ENCODE data around the gene ELAVL4.

ELAVL4 gene

GRCh38 chr1:50140182-50140447, 31.4 kb downstream of the ELAVL4 start:
- no peak overlapping the region for H2BK12ac ChIP-seq (ENCODE audit: low read length in 2 of 2)
- no peak overlapping the region for H3K18ac ChIP-seq (ENCODE audit: low read depth in 1 of 2, low read length in 2 of 2)
- H3K79me1 ChIP-seq (replicated peaks; ENCODE audit: low read length, poor library complexity, severe bottlenecking), result no peaks in the 10 kb centered on the region
- H2BK5ac ChIP-seq (ENCODE audit: low read depth, low read length, poor library complexity, severe bottlenecking), result no peak overlapping the region
- no peaks in the 10 kb centered on the region for H3K4me1 ChIP-seq (ENCODE audit: control insufficient read depth, insufficient read depth, low read depth, low read length)
- H3K4ac ChIP-seq (ENCODE audit: low read depth in 1 of 2, low read length in 2 of 2), result no peak overlapping the region
- H3K36me3 ChIP-seq (ENCODE audit: control insufficient read depth in 1 of 2, insufficient read depth in 2 of 2, low read depth in 1 of 2, low read length in 2 of 2), result no peaks in the 10 kb centered on the region
- H3K27me3 ChIP-seq (ENCODE audit: control insufficient read depth in 1 of 2, insufficient read depth in 1 of 2, low read length in 2 of 2), result no peaks in the 10 kb centered on the region
- H3K9me3 ChIP-seq (ENCODE audit: control insufficient read depth, low read length), result no peaks in the 10 kb centered on the region
- H4K8ac ChIP-seq (ENCODE audit: low read length), result no peak overlapping the region
- H2AK5ac ChIP-seq (ENCODE audit: low read length, severe bottlenecking), result no peak overlapping the region
- no peak overlapping the region for H2BK15ac ChIP-seq (ENCODE audit: low read depth, poor library complexity, severe bottlenecking)
- H4K91ac ChIP-seq (ENCODE audit: low read length), result no peak overlapping the region
- no peak overlapping the region for H3K4me2 ChIP-seq (ENCODE audit: low read length, poor library complexity, severe bottlenecking)
- DNase-seq, result no peak
- no peak overlapping the region for H3K27ac ChIP-seq (ENCODE audit: low read length, poor library complexity, severe bottlenecking)
- H2BK120ac ChIP-seq (ENCODE audit: low read depth, low read length), result no peak overlapping the region
- H3K9ac ChIP-seq (ENCODE audit: low read length), result no peak overlapping the region
- WGBS, result 67% methylated on average over 1 of the region's 1 CpG
- H3K14ac ChIP-seq (ENCODE audit: low read length in 2 of 2), result no peak overlapping the region
- H2AFZ ChIP-seq (ENCODE audit: low read depth, low read length), result no peak overlapping the region
- H3K4me3 ChIP-seq (ENCODE audit: insufficient read depth in 1 of 2, low read depth in 1 of 2, low read length in 2 of 2), result no peak overlapping the region
- no peak overlapping the region for H3K23ac ChIP-seq (ENCODE audit: low read length in 2 of 2)

- H3K4me3 ChIP-seq (ENCODE audit: insufficient read depth in 1 of 2, low read depth in 1 of 2, low read length in 2 of 2), result no peak overlapping the region
- no peak overlapping the region for H2AFZ ChIP-seq (ENCODE audit: low read depth, low read length)
- no peak overlapping the region for H4K8ac ChIP-seq (ENCODE audit: low read length)
- no peaks in the 10 kb centered on the region for H3K9me3 ChIP-seq (ENCODE audit: control insufficient read depth, low read length)
- H2BK5ac ChIP-seq (ENCODE audit: low read depth, low read length, poor library complexity, severe bottlenecking), result no peak overlapping the region
- no peak overlapping the region for H3K18ac ChIP-seq (ENCODE audit: low read depth in 1 of 2, low read length in 2 of 2)
- no peak overlapping the region for H3K4me2 ChIP-seq (ENCODE audit: low read length, poor library complexity, severe bottlenecking)
- no peak overlapping the region for H3K14ac ChIP-seq (ENCODE audit: low read length in 2 of 2)
- H3K4ac ChIP-seq (ENCODE audit: low read depth in 1 of 2, low read length in 2 of 2), result no peak overlapping the region
- WGBS, result 45% methylated on average over 3 of the region's 4 CpGs
- H2BK12ac ChIP-seq (ENCODE audit: low read length in 2 of 2), result no peak overlapping the region
- H4K91ac ChIP-seq (ENCODE audit: low read length), result no peak overlapping the region
- no peak overlapping the region for H3K9ac ChIP-seq (ENCODE audit: low read length)
- H3K27me3 ChIP-seq (ENCODE audit: control insufficient read depth in 1 of 2, insufficient read depth in 1 of 2, low read length in 2 of 2), result peaks cover 0 to 6% of the 10 kb centered on the region in 2 experiments
- H3K36me3 ChIP-seq (ENCODE audit: control insufficient read depth in 1 of 2, insufficient read depth in 2 of 2, low read depth in 1 of 2, low read length in 2 of 2), result no peaks in the 10 kb centered on the region
- H2BK15ac ChIP-seq (ENCODE audit: low read depth, poor library complexity, severe bottlenecking), result no peak overlapping the region
- H3K79me1 ChIP-seq (replicated peaks; ENCODE audit: low read length, poor library complexity, severe bottlenecking), result no peaks in the 10 kb centered on the region
- H2AK5ac ChIP-seq (ENCODE audit: low read length, severe bottlenecking), result no peak overlapping the region
- DNase-seq, result no peak
- no peak overlapping the region for H2BK120ac ChIP-seq (ENCODE audit: low read depth, low read length)
- no peaks in the 10 kb centered on the region for H3K4me1 ChIP-seq (ENCODE audit: control insufficient read depth, insufficient read depth, low read depth, low read length)
- no peak overlapping the region for H3K27ac ChIP-seq (ENCODE audit: low read length, poor library complexity, severe bottlenecking)
- H3K23ac ChIP-seq (ENCODE audit: low read length in 2 of 2), result no peak overlapping the region
Measured at GRCh38 chr1:50147191-50147850, 38.6 kb downstream of the ELAVL4 start.

GRCh38 chr1:50148142-50148923, 39.6 kb downstream of the ELAVL4 start:
- Histone ChIP-seq H3K23ac (ENCODE audit: low read length in 2 of 2) (no peak overlapping the region), H2AFZ (ENCODE audit: low read depth, low read length) (no peak overlapping the region), H4K8ac (ENCODE audit: low read length) (no peak overlapping the region), H2BK5ac (ENCODE audit: low read depth, low read length, poor library complexity, severe bottlenecking) (no peak overlapping the region), H3K4me3 (ENCODE audit: insufficient read depth in 1 of 2, low read depth in 1 of 2, low read length in 2 of 2) (no peak overlapping the region), H3K9ac (ENCODE audit: low read length) (no peak overlapping the region), H4K91ac (ENCODE audit: low read length) (no peak overlapping the region), H3K4me2 (ENCODE audit: low read length, poor library complexity, severe bottlenecking) (no peak overlapping the region), H3K4ac (ENCODE audit: low read depth in 1 of 2, low read length in 2 of 2) (no peak overlapping the region), H3K14ac (ENCODE audit: low read length in 2 of 2) (no peak overlapping the region), H3K36me3 (ENCODE audit: control insufficient read depth in 1 of 2, insufficient read depth in 2 of 2, low read depth in 1 of 2, low read length in 2 of 2) (no peaks in the 10 kb centered on the region), H3K9me3 (ENCODE audit: control insufficient read depth, low read length) (no peaks in the 10 kb centered on the region), H3K18ac (ENCODE audit: low read depth in 1 of 2, low read length in 2 of 2) (no peak overlapping the region), H3K27me3 (ENCODE audit: control insufficient read depth in 1 of 2, insufficient read depth in 1 of 2, low read length in 2 of 2) (peaks cover 0 to 14% of the 10 kb centered on the region in 2 experiments), H3K4me1 (ENCODE audit: control insufficient read depth, insufficient read depth, low read depth, low read length) (no peaks in the 10 kb centered on the region), H3K79me1 (replicated peaks; ENCODE audit: low read length, poor library complexity, severe bottlenecking) (no peaks in the 10 kb centered on the region), H3K27ac (ENCODE audit: low read length, poor library complexity, severe bottlenecking) (no peak overlapping the region), H2BK15ac (ENCODE audit: low read depth, poor library complexity, severe bottlenecking) (no peak overlapping the region), H2AK5ac (ENCODE audit: low read length, severe bottlenecking) (no peak overlapping the region), H2BK120ac (ENCODE audit: low read depth, low read length) (no peak overlapping the region), H2BK12ac (ENCODE audit: low read length in 2 of 2) (no peak overlapping the region)
- WGBS, result 77% methylated on average over 1 of the region's 1 CpG
- no peak for DNase-seq

- Histone ChIP-seq H3K23ac (ENCODE audit: low read length in 2 of 2) (no peak overlapping the region), H3K9me3 (ENCODE audit: control insufficient read depth, low read length) (peaks cover 4% of the 10 kb centered on the region)
Measured at GRCh38 chr1:50152236-50152635, 43.5 kb downstream of the ELAVL4 start.

More at GRCh38 chr1:50152236-50152635, 43.5 kb downstream of the ELAVL4 start:
- no peak for DNase-seq
- 90% methylated on average over 2 of the region's 3 CpGs for WGBS
- no peak overlapping the region for H2AK5ac ChIP-seq (ENCODE audit: low read length, severe bottlenecking)
- H2BK15ac ChIP-seq (ENCODE audit: low read depth, poor library complexity, severe bottlenecking), result no peak overlapping the region
- no peaks in the 10 kb centered on the region for H3K36me3 ChIP-seq (ENCODE audit: control insufficient read depth in 1 of 2, insufficient read depth in 2 of 2, low read depth in 1 of 2, low read length in 2 of 2)
- H3K18ac ChIP-seq (ENCODE audit: low read depth in 1 of 2, low read length in 2 of 2), result no peak overlapping the region
- H3K27me3 ChIP-seq (ENCODE audit: control insufficient read depth in 1 of 2, insufficient read depth in 1 of 2, low read length in 2 of 2), result peaks cover 0 to 12% of the 10 kb centered on the region in 2 experiments
- H3K4me1 ChIP-seq (ENCODE audit: control insufficient read depth, insufficient read depth, low read depth, low read length), result no peaks in the 10 kb centered on the region
- H3K27ac ChIP-seq (ENCODE audit: low read length, poor library complexity, severe bottlenecking), result no peak overlapping the region
- H2AFZ ChIP-seq (ENCODE audit: low read depth, low read length), result no peak overlapping the region
- no peak overlapping the region for H3K4me2 ChIP-seq (ENCODE audit: low read length, poor library complexity, severe bottlenecking)
- H2BK5ac ChIP-seq (ENCODE audit: low read depth, low read length, poor library complexity, severe bottlenecking), result no peak overlapping the region
- H2BK12ac ChIP-seq (ENCODE audit: low read length in 2 of 2), result no peak overlapping the region
- no peak overlapping the region for H3K4ac ChIP-seq (ENCODE audit: low read depth in 1 of 2, low read length in 2 of 2)
- H4K8ac ChIP-seq (ENCODE audit: low read length), result no peak overlapping the region
- no peak overlapping the region for H2BK120ac ChIP-seq (ENCODE audit: low read depth, low read length)
- H3K79me1 ChIP-seq (replicated peaks; ENCODE audit: low read length, poor library complexity, severe bottlenecking), result no peaks in the 10 kb centered on the region
- H4K91ac ChIP-seq (ENCODE audit: low read length), result no peak overlapping the region
- H3K4me3 ChIP-seq (ENCODE audit: insufficient read depth in 1 of 2, low read depth in 1 of 2, low read length in 2 of 2), result no peak overlapping the region
- no peak overlapping the region for H3K9ac ChIP-seq (ENCODE audit: low read length)
- no peak overlapping the region for H3K14ac ChIP-seq (ENCODE audit: low read length in 2 of 2)

All from mesenchymal stem cell (in vitro differentiated cells and primary cell).